GM21528 (cell line): ENCODE results near the gene RSAD1.

Source experiments
- ATAC-seq: cut with Tn5 transposase; IDR thresholded peaks from one replicate; pipeline ENCODE4 v1.9.1; 2021; ENCODE audit warnings: mild to moderate bottlenecking, moderate library complexity; ENCODE audit not compliant: unreplicated experiment, low FRiP score

Gene RSAD1

DNA sequence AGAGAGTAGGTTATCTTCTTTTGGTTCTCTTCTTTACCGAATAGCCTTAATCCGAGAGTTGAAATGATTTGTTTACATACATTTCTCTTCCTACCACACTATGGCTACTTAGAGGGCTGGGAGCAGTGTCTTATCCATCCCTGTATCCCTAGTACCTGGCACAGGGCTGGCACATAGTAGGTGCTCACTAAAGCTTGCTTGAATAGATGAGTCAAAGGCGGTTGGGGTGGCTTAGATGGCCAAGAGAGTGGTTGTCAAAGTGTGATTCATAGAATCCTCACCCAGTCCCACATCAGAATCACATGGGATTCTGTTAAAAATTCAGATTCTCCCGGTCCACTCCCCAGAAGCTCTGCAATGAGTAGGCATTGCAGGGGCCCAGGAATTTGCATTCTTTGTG is 21.0 kb upstream of the RSAD1 start:
- no peak for ATAC-seq

DNA sequence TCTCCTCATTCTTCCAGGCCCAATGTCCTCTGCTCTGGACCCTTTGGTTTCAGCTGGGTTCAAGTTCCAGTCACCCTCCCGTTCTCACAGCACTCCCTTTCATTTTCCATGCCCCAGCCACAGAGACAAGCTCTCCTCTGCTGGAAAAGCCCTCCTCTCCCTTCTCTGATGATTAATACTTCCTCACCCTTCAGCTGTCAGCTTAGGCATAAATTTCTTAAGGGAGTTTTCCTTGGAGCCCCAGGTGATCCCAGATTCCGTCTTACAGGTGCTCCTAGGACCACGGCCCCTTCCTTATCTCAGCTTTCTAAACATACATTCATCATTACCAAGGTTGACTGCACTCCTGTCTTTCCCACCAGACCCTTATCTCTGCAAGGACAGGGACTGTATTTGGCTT is 20.4 kb upstream of the RSAD1 start:
- no peak for ATAC-seq

- no peak for ATAC-seq
These were observed 19.7 kb upstream of the RSAD1 start for GRCh38 chr17:50458701-50459676.

DNA sequence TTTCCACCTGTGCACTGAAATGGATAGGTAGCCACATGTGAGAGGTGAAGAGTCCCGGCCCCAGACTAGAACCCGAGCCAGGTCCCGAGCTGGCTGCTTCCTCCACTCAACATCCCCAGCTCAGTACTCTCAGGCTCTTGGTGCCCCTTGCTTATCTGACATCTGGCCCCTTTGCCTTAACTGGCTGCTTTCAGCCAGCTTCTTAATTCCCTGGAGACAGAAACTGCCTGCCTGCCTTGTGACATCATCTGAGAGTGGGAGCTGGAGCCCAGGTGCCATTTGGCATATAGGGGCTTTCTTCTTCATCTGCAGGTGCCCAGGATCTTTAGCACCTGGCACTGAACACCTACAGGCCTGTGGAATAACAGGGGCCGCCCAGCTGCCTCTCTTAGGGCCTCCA is 18.9 kb upstream of the RSAD1 start:
- ATAC-seq: no peak

GRCh38 chr17:50460831-50461526 is 17.7 kb upstream of the RSAD1 start:
- ATAC-seq: no peak

GRCh38 chr17:50461550-50462132 is 17.0 kb upstream of the RSAD1 start:
- no peak for ATAC-seq

DNA sequence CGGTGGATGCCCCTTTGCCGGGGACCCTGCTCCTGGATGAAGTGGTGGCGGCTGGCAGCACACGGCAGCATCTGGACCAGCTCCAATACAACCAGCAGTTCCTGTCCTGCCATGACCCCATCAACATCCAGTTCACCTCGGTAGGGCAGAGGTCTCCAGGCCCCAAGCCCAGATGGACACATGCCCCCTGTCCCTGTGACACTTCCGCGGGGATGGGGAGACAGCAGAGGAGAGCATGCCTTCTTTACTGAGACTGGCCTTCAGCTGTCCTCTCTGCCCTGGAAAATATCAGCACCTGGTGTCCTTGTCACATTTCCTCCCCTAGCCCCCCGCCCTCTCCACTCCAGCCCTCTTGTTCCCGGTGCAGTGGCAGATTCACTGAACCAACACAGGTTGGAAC is 16.2 kb upstream of the RSAD1 start:
- no peak for ATAC-seq

DNA sequence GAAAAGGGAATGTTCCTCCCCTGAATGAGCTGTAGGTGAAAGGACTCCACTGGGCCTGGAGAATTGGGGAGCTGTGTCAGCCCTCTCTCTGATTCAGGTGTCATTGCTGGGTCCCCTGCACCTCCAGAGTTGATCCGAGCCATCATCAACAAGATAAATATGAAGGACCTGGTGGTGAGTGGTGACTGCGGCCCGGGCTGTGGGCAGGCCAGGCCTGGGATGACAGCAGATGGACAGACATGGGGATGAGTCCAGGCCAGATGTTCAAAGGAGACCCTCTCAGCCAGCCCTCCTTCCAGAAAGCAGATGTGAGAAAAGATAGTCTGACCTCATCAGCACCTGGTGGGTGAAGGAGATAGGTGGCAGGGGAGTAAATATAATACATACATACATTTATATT is 14.5 kb upstream of the RSAD1 start:
- ATAC-seq: no peak

GRCh38 chr17:50464736-50465135 is 13.9 kb upstream of the RSAD1 start:
- ATAC-seq: no peak

DNA sequence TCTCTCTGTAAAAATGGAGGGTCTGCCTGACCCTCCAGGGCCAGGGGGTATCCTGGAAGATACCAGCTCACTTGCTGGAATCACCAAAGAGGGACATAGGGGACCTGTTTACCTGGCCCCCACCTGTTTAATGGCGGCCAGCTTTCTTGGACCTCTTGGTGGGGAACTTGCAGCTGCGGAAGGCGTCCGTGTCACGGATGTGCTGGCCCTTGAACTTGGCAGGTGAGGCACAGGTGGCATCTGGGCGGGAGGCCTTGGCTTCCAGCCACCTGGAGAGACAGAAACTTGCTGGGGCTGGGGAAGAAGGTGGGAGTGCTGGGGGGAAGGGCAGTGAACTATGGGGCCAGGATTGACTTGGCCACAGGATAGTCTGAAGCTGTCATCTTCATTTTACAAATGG is 13.5 kb upstream of the RSAD1 start:
- ATAC-seq: no peak

DNA sequence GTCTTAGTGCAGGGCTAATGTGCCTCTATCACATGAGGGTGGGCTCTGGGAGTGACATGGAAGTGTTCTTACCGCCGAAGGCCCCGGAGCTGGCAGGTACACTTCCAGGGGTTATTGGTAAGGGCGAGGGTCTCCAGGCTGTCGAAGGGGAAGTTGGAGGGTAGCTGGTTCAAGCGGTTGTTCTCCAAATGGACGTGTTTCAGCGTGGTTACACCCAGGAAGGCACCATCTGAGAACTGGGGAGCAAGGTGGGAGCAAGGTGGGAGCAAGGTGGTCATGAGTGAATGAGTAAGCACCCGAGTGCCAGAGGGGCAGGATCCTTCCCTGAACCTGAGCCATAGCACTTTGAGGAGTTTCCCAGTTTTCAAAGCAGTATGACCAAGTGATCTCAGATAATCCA is 13.0 kb upstream of the RSAD1 start:
- ATAC-seq: no peak

- no peak for ATAC-seq
These were observed 12.1 kb upstream of the RSAD1 start for GRCh38 chr17:50466371-50467113.

GRCh38 chr17:50467114-50467854 is 11.4 kb upstream of the RSAD1 start:
- ATAC-seq: no peak

DNA sequence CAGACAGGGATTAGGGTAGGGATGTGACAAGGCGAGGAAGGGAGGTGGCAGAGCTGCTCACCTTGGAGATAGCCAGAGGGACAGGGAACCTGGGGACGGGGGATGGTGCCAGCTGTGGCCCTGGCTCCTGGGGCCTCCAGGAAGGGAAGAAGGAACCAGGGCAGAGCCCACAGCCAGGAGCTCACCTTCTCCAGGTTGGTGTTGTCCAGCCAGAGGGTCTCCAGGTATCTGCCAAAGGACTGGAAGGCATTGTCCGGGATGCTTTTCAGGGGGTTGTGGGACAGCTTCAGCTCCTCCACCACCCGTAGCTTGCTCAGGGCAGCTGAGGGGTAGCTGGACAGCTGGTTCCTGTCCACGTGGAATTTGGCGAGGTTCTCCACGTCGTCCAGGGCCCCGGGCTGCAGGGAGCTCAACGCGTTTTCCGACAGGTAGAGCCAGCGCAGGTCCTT is 10.8 kb upstream of the RSAD1 start:
- ATAC-seq: no peak

- ATAC-seq: no peak
These were observed 10.1 kb upstream of the RSAD1 start, which contains the start of gene CHAD for GRCh38 chr17:50468304-50469207. Gene CHAD (minus strand): TSS chr17:50468880. CDS start chr17:50468813, 67 bp downstream.

DNA sequence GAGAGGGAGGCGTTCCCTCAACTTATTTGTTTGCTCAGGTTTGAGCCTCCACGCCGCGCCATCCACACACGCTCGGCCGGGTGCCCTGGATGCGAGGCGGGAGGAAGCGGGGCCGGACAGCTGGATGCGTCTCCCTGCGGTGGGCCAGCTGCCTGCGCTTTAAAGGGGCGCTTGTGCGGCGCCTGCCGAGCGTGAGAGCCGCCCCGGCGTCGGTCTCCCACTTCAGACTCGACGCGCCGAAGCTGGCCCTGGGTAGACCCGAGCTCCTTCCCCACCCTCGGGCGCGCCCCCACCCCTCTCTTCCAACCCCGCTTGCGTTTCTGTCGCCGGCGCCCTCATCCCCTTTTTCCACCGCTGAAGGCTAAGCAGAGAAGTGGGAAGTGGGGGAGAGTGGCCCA is 9.5 kb upstream of the RSAD1 start:
- no peak for ATAC-seq

- ATAC-seq: no peak
These were observed 8.9 kb upstream of the RSAD1 start for GRCh38 chr17:50469671-50470305.

- ATAC-seq: no peak
These were observed 8.2 kb upstream of the RSAD1 start for GRCh38 chr17:50470426-50470825.
